Measurements from ENCODE around the gene CCL7. TPM values are rescaled to one million over a fixed set of nuclear protein-coding genes. Genes with fewer than 3 reads are reported as not detected.

The CCL7 gene
- total RNA-seq, 2 experiments from 2014 or later, result not detected

DNA sequence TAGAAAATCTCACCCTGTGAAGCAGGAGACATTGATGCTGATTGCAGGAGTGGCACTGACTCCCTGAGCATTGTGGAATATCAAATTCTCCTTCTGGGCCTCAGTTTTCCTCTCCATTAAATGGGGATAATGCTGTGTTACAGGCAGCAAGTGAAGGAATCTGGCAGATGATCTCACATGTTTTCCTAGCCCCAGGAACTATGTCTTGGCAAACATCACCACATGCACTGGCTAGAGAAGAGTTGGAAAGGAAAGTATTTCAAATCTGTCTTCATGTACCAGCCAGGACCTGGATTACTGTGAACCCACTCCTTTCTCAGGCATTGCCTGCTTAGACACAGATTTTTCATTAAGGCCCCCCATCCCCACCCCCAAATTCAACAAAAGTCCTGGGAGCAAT, 35.6 kb downstream of the CCL7 start:
- Mint-ChIP-seq H3K4me1 (ENCODE audit: low read depth) (no peaks in the 10 kb centered on the region), H3K27me3 (peaks cover 23% of the 10 kb centered on the region), H3K36me3 (ENCODE audit: low read depth) (no peaks in the 10 kb centered on the region), H3K27ac (no peak overlapping the region), H3K4me3 (no peak overlapping the region), H3K9me3 (no peaks in the 10 kb centered on the region)
- H3K27ac ChIP-seq (ENCODE audit: low read depth in 1 of 2, low read length in 2 of 2), result no peak overlapping the region
- no peaks in the 10 kb centered on the region for H3K4me1 ChIP-seq (ENCODE audit: insufficient read depth, low read length)
- CTCF ChIA-PET, result no interaction called here
- ATAC-seq (ENCODE audit: poor library complexity), result no peak
- POLR2A ChIA-PET, result no interaction called here
- no peaks in the 10 kb centered on the region for H3K36me3 ChIP-seq (ENCODE audit: insufficient read depth, low read length)
- TF ChIP-seq, protein P1, sequence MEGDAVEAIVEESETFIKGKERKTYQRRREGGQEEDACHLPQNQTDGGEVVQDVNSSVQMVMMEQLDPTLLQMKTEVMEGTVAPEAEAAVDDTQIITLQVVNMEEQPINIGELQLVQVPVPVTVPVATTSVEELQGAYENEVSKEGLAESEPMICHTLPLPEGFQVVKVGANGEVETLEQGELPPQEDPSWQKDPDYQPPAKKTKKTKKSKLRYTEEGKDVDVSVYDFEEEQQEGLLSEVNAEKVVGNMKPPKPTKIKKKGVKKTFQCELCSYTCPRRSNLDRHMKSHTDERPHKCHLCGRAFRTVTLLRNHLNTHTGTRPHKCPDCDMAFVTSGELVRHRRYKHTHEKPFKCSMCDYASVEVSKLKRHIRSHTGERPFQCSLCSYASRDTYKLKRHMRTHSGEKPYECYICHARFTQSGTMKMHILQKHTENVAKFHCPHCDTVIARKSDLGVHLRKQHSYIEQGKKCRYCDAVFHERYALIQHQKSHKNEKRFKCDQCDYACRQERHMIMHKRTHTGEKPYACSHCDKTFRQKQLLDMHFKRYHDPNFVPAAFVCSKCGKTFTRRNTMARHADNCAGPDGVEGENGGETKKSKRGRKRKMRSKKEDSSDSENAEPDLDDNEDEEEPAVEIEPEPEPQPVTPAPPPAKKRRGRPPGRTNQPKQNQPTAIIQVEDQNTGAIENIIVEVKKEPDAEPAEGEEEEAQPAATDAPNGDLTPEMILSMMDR (IDR thresholded peaks at IDR 0.05), result no peak
- H3K4me3 ChIP-seq (ENCODE audit: low read length), result no peak overlapping the region
- intact Hi-C loops (cut with DNase I, micrococcal nuclease), result no loop called here
- no peaks in the 10 kb centered on the region for H3K9me3 ChIP-seq (ENCODE audit: control insufficient read depth in 1 of 2, insufficient read depth in 1 of 2, low read length in 2 of 2)
- peaks cover 3 to 5% of the 10 kb centered on the region in 2 experiments for H3K27me3 ChIP-seq (ENCODE audit: control insufficient read depth in 1 of 2, insufficient read depth in 2 of 2, low read length in 2 of 2)
- no peak for DNase-seq

DNA sequence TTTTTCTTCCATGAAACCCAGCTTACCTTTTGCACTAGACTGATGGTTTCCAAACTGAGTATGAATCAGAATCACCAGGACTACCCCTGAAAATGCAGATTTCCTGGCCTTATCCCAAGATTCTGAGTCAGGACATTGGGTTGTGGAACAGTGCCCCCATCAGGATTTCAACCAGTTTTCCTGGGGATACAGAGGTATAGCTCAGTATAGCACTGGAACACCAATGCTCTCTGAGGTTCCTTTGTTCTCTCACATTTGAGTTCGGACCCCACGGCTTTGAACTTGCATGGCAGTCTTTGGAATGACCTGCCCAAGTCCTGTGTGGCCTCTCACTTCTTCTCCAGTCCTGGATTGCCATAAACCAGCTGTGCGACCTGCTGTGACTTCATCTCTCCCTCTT, 36.4 kb downstream of the CCL7 start:
- Mint-ChIP-seq H3K9me3 (no peaks in the 10 kb centered on the region), H3K36me3 (ENCODE audit: low read depth) (no peaks in the 10 kb centered on the region), H3K4me3 (no peak overlapping the region), H3K27ac (no peak overlapping the region), H3K4me1 (ENCODE audit: low read depth) (no peaks in the 10 kb centered on the region), H3K27me3 (peaks cover 18% of the 10 kb centered on the region)
- TF ChIP-seq, protein P1 (IDR thresholded peaks at IDR 0.05), result no peak
- no peak for ATAC-seq (ENCODE audit: poor library complexity)
- Histone ChIP-seq H3K27ac (ENCODE audit: low read depth in 1 of 2, low read length in 2 of 2) (no peak overlapping the region), H3K36me3 (ENCODE audit: insufficient read depth, low read length) (no peaks in the 10 kb centered on the region), H3K9me3 (ENCODE audit: control insufficient read depth in 1 of 2, insufficient read depth in 1 of 2, low read length in 2 of 2) (no peaks in the 10 kb centered on the region), H3K27me3 (ENCODE audit: control insufficient read depth in 1 of 2, insufficient read depth in 2 of 2, low read length in 2 of 2) (peaks cover 5% of the 10 kb centered on the region in 2 experiments), H3K4me1 (ENCODE audit: insufficient read depth, low read length) (no peaks in the 10 kb centered on the region), H3K4me3 (ENCODE audit: low read length) (no peak overlapping the region)
- intact Hi-C loops (cut with DNase I, micrococcal nuclease), result no loop called here
- POLR2A ChIA-PET, result no interaction called here
- no peak for DNase-seq
- CTCF ChIA-PET, result no interaction called here

DNA sequence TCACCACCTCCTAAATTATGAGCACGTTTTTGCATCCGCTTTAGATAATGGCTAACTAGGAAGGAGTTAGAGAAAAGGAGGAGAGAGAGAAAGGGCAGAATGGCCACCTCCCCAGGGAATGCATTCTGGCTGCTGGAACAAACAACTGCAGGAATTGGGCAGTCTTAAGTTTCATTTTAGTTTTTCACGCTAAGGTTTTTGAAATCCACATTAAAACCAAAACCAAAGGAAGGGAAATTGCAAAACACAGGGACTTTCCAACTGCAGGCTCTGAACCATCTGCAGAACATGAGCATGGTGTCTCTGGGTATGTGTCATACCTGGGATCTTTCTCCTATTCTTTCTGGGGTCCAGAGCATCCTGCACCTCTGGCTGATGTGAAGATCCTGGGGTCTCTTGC, 37.1 kb downstream of the CCL7 start:
- peak in 2 of 14 experiments; percentile 54 to 55 for DNase-seq
- Mint-ChIP-seq H3K27ac (no peak overlapping the region), H3K4me3 (no peak overlapping the region), H3K36me3 (ENCODE audit: low read depth) (no peaks in the 10 kb centered on the region), H3K4me1 (ENCODE audit: low read depth) (no peaks in the 10 kb centered on the region), H3K9me3 (no peaks in the 10 kb centered on the region), H3K27me3 (peaks cover 14% of the 10 kb centered on the region)
- Histone ChIP-seq H3K4me3 (ENCODE audit: low read length) (no peak overlapping the region), H3K4me1 (ENCODE audit: insufficient read depth, low read length) (no peaks in the 10 kb centered on the region), H3K27me3 (ENCODE audit: control insufficient read depth in 1 of 2, insufficient read depth in 2 of 2, low read length in 2 of 2) (peaks cover 5% of the 10 kb centered on the region in 2 experiments), H3K36me3 (ENCODE audit: insufficient read depth, low read length) (no peaks in the 10 kb centered on the region), H3K9me3 (ENCODE audit: control insufficient read depth in 1 of 2, insufficient read depth in 1 of 2, low read length in 2 of 2) (no peaks in the 10 kb centered on the region), H3K27ac (ENCODE audit: low read depth in 1 of 2, low read length in 2 of 2) (no peak overlapping the region)
- intact Hi-C loops (cut with DNase I, micrococcal nuclease), result no loop called here
- ATAC-seq (ENCODE audit: poor library complexity), result no peak
- POLR2A ChIA-PET, result no interaction called here
- CTCF ChIA-PET, result no interaction called here
- TF ChIP-seq, protein P1 (IDR thresholded peaks at IDR 0.05), result no peak

Data from CD4-positive, alpha-beta T cell (primary cell).